Ishikawa (cell line): Measurements from ENCODE around the gene HIF1A.
A peak's percentile ranks its signal among the peaks of the same experiment; 100 is the strongest.

Experiments
- CEBPB ChIP-seq: IDR thresholded peaks from 2 replicates; pipeline ENCODE4 v1.6.1; 2012
- CREB1 ChIP-seq: IDR thresholded peaks from 2 replicates; pipeline ENCODE4 v1.6.1; 2012; ENCODE audit warnings: low read depth
- EGR1 ChIP-seq: IDR thresholded peaks from 2 replicates; pipeline ENCODE4 v1.6.1; 2012
- EP300 ChIP-seq: IDR thresholded peaks from 2 replicates; pipeline ENCODE4 v1.6.1; 2012; ENCODE audit warnings: borderline replicate concordance
- FOXM1 ChIP-seq: IDR thresholded peaks from 2 replicates; pipeline ENCODE4 v1.6.1; 2012; ENCODE audit warnings: low read depth, borderline replicate concordance
- NFIC ChIP-seq: IDR thresholded peaks from 2 replicates; pipeline ENCODE4 v1.6.1; 2012
- RAD21 ChIP-seq: IDR thresholded peaks from 2 replicates; pipeline ENCODE4 v1.6.1; 2012; ENCODE audit warnings: low read depth
- TAF1 ChIP-seq: IDR thresholded peaks from 2 replicates; pipeline ENCODE4 v1.6.1; 2012; ENCODE audit warnings: low read depth, mild to moderate bottlenecking
- TCF12 ChIP-seq: IDR thresholded peaks from 2 replicates; pipeline ENCODE4 v1.6.1; 2012; ENCODE audit warnings: low read depth
- TEAD4 ChIP-seq: IDR thresholded peaks from 2 replicates; pipeline ENCODE4 v1.6.1; 2012
- YY1 ChIP-seq: IDR thresholded peaks from 2 replicates; pipeline ENCODE4 v1.6.1; 2012; ENCODE audit warnings: low read depth
- ZBTB7A ChIP-seq: IDR thresholded peaks from 2 replicates; pipeline ENCODE4 v1.6.1; 2012; ENCODE audit warnings: low read depth
- TF ChIP-seq, protein P1 (sequence below): IDR thresholded peaks from 2 replicates; pipeline ENCODE4 v1.6.1; 2012
- TF ChIP-seq, protein P2 (sequence below): IDR thresholded peaks from 2 replicates; pipeline ENCODE4 v1.6.1; 2012; ENCODE audit warnings: low read depth, mild to moderate bottlenecking
- TF ChIP-seq, protein P3 (sequence below): IDR thresholded peaks from 2 replicates; pipeline ENCODE4 v1.6.1; 2012

HIF1A gene

DNA sequence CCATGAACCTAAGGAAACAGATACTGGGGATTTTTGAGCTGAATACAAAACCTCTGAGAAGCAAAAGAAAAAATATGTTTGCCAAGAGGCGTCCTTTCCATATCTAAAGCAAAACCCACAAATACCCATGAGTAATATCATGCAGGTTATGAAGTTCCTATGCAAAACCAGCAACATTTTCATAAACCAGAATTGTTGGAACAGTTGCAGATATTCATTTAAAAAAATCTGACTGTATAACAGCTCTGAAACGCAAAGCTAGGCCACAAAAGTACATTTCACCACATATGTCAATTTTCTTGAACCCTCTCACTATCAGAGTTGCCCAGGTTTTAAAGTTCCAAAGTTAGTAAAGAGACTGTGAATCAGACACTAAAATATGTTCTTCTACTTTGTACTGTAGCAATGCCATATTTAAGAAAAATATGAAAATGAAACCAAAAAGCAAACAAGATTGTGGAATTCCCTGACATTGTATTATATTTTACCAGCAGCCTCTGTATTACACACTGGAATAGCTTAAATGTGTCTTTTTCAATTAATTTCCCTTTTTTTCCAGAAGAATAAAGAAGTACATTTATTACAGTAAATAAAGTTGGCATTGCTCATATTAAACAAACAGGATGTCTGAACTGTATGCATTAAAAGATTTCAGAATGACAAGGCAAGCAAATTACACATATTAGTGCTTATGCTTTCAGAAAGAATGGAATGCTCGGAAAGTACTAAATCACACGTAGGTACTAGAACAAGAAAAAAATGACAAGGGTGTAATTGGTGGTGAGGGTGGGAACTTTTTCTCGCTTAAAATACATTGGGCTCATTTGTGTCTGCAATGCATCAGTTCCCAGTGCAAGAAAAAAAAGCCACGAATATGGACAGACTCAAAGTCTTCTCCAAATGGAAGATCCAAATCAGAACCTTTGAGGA, 33.6 kb upstream of the HIF1A start:
- no peak for TF ChIP-seq CREB1
- TF ChIP-seq, protein P1, sequence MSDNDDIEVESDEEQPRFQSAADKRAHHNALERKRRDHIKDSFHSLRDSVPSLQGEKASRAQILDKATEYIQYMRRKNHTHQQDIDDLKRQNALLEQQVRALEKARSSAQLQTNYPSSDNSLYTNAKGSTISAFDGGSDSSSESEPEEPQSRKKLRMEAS = no peak
- TF ChIP-seq, protein P2, sequence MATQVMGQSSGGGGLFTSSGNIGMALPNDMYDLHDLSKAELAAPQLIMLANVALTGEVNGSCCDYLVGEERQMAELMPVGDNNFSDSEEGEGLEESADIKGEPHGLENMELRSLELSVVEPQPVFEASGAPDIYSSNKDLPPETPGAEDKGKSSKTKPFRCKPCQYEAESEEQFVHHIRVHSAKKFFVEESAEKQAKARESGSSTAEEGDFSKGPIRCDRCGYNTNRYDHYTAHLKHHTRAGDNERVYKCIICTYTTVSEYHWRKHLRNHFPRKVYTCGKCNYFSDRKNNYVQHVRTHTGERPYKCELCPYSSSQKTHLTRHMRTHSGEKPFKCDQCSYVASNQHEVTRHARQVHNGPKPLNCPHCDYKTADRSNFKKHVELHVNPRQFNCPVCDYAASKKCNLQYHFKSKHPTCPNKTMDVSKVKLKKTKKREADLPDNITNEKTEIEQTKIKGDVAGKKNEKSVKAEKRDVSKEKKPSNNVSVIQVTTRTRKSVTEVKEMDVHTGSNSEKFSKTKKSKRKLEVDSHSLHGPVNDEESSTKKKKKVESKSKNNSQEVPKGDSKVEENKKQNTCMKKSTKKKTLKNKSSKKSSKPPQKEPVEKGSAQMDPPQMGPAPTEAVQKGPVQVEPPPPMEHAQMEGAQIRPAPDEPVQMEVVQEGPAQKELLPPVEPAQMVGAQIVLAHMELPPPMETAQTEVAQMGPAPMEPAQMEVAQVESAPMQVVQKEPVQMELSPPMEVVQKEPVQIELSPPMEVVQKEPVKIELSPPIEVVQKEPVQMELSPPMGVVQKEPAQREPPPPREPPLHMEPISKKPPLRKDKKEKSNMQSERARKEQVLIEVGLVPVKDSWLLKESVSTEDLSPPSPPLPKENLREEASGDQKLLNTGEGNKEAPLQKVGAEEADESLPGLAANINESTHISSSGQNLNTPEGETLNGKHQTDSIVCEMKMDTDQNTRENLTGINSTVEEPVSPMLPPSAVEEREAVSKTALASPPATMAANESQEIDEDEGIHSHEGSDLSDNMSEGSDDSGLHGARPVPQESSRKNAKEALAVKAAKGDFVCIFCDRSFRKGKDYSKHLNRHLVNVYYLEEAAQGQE = no peak
- no peak for TF ChIP-seq EGR1
- TF ChIP-seq, protein P3, sequence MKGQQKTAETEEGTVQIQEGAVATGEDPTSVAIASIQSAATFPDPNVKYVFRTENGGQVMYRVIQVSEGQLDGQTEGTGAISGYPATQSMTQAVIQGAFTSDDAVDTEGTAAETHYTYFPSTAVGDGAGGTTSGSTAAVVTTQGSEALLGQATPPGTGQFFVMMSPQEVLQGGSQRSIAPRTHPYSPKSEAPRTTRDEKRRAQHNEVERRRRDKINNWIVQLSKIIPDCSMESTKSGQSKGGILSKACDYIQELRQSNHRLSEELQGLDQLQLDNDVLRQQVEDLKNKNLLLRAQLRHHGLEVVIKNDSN = no peak
- TF ChIP-seq CEBPB = no peak
- TF ChIP-seq RAD21 = no peak
- no peak for TF ChIP-seq YY1
- no peak for TF ChIP-seq TEAD4
- no peak for TF ChIP-seq ZBTB7A
- no peak for TF ChIP-seq FOXM1
- no peak for TF ChIP-seq TAF1
- no peak for TF ChIP-seq TCF12
- no peak for TF ChIP-seq NFIC
- TF ChIP-seq EP300 = no peak

DNA sequence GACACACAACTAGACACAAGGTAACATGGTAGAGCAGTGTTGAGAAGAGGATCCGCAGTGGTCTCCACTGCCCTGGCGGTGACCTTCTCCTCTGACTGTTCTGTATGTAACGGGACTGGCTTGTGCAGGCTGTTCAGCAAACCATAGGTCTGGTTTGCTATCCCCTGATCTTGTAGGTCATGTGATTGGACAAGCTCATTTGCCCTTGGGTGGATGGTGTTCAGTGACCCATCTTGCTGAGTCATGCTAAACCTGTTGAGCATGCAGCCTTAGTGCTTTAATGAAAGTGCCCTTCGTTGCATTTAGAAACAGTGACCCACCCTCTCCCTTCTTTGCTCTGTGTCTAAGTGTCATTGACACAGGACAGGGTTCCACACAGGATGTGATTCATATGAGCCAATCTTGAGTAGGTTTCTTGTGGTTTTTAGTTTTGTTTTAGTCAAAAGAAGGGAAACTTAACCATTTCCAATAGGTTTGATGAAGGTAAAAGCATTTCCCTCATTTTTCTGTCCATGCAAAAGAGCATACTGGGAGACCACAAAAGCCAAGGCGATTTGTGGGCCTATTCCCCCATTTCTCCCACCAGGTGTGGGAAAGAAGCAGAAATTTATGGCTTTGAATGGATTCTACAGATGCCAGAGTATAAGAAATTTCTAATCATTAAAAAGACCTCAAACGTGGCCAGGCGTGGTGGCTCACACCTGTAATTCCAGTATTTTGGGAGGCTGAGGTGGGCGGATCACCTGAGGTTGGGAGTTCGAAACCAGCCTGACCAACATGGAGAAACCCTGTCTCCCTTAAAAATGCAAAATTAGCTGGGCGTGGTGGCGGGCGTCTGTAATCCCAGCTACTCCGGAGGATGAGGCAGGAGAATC, 32.6 kb upstream of the HIF1A start:
- no peak for TF ChIP-seq CEBPB
- TF ChIP-seq EP300 = no peak
- TF ChIP-seq, protein P3 = peak; percentile 77
- TF ChIP-seq TAF1 = no peak
- TF ChIP-seq ZBTB7A = no peak
- TF ChIP-seq, protein P1 = no peak
- no peak for TF ChIP-seq TCF12

DNA sequence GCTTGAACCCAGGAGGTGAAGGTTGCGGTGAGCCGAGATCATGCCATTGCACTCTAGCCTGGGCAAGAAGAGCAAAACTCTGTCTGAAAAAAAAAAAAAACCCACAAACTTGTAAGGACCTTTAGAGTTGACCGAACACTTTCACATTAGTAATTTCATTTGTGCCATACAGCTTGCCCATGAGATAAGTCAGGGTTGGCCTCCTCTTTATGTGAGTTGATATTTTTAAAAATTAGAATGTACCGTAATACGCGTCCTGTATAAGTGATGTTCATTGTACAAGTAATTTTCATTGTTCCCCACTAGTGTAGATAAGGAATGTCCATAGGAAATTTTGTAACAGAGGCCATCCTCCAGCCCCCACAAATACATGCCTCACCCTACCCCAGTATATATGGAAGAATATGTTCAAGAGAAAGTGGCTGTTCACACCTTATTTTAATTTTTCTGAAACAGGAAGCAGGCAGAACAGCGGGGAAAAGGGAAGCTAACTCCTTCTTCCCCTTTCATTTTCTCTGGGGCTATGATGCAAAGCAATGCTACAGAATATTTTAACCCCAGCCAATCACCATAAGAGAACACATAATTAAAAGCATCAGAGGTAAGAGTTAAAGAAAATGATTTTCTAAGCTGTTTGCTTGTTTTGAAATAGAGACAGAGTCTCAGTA, 31.9 kb upstream of the HIF1A start:
- TF ChIP-seq, protein P1 = no peak
- TF ChIP-seq TCF12 = no peak
- TF ChIP-seq NFIC = no peak
- no peak for TF ChIP-seq ZBTB7A
- TF ChIP-seq, protein P2 = no peak
- TF ChIP-seq, protein P3 = no peak
- TF ChIP-seq TAF1 = no peak
- no peak for TF ChIP-seq FOXM1
- TF ChIP-seq EP300 = no peak
- no peak for TF ChIP-seq TEAD4
- no peak for TF ChIP-seq RAD21
- TF ChIP-seq CEBPB = no peak
- TF ChIP-seq CREB1 = no peak
- TF ChIP-seq YY1 = no peak
- no peak for TF ChIP-seq EGR1

DNA sequence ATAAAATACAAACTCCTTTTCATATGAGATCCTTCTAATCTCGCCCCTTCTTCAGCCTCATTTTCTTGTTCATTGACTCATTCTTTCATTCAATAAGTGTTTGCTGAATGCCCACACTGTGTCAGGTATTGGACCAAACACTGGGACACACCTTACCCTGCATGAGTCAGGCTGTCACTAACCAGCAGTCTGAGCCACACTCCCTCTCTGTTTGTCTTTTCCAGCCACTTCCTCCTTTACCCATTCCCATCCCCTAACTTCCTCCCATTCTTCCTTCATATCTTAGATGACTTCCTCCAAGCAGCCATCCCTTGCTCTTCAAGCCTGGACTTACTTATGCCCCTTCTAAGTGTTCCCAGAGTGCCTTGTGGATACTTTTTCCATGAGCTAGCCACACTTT, 27.0 kb upstream of the HIF1A start:
- TF ChIP-seq CEBPB (no peak), FOXM1 (no peak), YY1 (no peak), TAF1 (no peak), RAD21 (no peak), TCF12 (no peak), NFIC (no peak), EGR1 (no peak), TEAD4 (no peak), ZBTB7A (no peak)
- TF ChIP-seq, protein P3 = no peak
- TF ChIP-seq, protein P2 = no peak
- TF ChIP-seq, protein P1 = no peak
